DMS 273 (cell line): Measurements from ENCODE around the gene FGD4.

Experiments
- DNase-seq: peaks from one replicate; lab custom pipeline; 2025; ENCODE audit not compliant: unreplicated experiment; lab: John Stamatoyannopoulos, UW

The FGD4 gene

DNA sequence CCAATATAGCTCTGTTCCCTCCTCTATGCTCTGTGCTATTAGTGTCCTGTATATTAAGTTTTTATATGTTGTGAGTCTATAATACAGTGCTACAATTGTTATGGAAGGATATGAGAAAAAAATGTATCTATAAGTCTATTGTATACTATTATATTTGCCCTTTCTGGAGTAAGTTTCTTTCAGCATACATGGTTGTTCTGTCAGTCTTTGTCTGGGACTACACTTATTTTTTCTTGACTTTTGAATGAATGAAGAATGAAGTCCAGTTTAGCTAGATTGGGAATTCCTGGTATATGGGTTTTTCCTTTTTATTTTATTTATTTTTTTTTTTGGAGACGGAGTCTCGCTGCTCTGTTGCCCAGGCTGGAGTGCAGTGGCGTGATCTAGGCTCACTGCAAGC is 203.7 kb downstream of the FGD4 start:
- DNase-seq, result no peak

DNA sequence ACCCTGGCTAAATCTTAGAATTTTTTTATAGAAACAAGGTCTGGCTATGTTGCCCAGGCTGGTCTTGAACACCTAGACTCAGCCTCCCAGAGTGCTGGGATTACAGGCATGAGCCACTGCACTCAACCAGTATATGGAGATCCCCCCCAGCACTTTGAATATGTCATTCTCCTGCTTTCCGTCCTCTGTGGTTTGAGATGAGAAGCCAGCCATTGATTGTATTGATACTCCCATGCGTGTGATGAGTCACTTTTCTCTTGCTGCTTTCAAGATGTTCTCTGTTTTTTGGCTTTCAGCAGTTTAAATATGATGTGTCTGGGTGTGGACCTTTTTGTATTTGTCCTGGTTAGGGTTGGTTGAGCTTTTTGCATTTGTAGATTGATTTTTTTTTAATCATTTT is 204.5 kb downstream of the FGD4 start:
- no peak for DNase-seq

DNA sequence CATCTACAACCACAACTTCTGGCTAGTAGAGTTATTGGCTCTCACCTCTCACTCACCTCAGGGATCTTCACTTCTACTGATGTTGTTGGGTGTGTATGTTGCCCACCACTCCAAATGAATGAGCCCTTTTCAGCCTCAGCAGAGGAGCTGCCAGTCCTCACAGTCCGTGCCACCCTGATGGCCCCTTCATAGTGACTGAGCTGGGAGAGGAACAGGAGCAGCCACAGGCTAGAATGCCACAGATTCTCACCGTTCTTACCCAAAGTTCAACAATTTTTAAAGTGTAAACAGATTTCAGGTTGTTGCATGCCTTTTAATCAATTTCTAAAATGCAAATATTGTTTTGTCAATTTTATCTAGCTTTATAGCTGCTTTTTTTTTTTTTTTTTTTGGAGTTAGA is 205.2 kb downstream of the FGD4 start:
- DNase-seq, result no peak

DNA sequence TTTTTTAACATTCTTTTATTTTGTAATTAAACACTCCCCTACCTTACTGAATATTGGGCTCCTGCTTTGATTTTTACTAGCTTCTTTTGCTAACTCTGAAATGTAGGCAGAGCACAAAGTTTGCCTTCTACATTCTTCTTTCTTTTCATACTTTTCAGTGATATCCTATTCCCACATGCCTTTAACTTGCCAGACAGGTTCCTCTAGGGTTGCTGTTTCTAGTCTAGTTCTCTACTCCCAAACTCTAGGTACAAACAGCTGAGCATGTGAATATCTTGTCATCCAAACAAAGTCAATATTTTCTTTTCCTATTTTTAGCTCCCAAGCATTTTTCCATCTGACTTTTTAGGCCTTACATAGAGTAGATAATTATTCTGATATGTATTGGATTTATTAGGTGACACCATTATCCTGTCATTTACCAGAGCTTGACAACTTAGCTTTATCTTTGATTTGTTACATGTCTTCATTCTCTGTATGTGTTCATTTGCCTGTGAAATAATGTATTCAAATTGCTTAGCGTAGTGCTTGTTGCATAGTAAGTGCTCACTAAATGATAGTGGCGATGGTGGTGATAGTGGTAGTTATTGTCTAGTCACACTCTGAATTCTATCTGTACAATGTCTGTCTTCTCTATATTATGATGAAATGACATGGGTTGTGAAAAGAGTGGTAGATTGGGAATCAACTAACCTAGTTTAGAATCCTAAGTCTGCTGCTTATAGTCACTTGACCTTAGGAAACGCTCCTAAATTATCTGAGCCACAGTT is 206.2 kb downstream of the FGD4 start:
- DNase-seq, result no peak

DNA sequence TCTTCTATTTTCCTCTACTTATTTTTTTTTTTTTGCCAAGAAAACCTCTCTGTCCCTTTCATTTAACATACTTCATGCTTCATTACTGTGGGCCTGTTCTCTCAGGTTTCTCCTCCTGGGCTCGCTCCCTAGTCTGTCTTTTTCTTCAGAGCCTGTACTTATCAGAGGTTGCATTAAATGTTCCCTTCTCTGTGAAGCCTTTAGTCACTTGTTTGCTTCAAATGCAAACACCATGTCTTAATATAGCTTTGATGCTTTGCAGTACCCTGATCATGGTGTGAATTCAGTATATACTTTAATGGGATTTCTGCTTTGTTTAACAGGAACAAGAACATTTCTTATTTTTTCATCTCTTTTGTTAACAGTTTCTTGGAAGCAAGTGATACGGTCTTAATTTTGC is 207.1 kb downstream of the FGD4 start:
- no peak for DNase-seq

DNA sequence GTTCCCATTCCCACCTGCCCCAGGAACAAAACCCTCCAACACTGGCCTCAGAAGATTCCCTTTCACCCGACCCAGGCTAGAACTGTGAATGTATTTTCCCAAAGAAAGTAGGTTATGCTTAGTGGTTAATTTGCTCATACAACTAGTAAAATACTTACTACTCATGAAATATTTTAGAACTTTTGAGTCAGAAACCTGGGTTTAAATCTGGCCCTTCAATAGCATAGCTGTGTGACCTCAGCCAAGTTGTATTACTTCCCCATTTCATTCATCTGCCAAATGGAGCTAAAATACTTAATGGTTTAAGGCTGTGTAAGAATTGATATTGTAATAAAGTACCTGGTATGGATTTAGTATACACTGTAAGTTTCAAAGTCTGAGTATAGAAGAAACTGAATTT is 210.6 kb downstream of the FGD4 start:
- no peak for DNase-seq

DNA sequence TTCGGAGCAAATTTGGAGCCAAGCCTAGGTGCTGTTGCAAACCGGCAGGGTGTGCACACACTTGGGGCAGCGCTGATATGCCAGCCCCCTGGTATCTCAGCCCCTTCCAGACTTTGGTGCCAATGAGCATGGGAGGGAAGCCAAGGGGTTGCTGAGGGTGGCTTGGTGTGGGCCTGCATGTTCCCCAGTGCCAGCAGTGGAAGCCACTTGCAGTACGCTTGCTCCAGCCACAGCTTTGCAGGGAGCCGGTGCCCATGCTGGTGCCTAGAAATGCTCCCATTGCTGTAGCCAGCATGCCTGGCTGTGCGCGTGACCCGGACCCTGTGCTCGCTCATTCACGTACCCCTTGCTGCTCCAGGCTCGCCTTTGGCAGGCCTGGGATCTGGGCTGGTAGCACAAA is 212.6 kb downstream of the FGD4 start:
- DNase-seq, result no peak

DNA sequence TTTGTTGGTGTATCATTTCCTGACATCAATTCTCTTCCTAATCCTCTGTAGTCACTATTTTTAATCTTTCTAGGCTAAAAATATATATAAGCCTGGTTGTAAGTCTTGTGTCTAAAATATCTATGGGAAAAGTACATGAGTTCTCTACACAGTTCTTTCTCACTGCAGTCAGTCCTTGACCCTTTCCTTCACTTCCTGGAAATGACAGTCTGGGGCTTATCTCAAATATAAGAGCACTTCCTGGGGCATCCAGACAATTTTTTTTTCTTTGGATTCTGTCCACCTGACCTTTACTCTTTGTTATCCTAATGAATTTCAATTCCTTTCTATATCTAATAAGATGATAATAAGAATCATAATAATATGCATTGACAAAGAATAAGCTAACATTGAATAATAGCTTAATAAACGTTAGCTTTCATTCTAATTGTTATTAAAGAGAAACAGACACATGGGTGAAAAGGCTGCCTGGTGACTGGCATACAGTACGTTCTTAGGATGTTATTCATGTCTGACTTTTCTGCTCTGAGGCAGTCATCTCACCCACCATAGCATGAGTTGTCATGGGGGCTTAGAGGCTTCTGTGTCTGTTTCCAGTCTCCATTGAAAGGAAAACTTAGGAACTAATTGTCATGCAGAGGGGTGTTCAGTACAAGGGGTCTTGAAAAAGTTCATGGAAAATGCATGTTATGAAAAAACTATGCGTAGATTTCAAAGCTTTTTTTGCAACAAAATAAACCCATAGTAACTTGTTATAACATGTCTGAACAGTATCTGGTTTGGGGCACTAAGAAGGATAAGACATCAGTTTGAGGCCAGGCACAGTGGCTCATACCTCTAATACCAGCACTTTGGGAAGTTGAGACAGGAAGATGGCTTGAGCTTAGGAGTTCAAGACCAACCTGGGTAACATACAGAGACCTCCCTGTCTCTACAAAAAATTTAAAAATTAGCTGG is 213.6 kb downstream of the FGD4 start:
- no peak for DNase-seq

DNA sequence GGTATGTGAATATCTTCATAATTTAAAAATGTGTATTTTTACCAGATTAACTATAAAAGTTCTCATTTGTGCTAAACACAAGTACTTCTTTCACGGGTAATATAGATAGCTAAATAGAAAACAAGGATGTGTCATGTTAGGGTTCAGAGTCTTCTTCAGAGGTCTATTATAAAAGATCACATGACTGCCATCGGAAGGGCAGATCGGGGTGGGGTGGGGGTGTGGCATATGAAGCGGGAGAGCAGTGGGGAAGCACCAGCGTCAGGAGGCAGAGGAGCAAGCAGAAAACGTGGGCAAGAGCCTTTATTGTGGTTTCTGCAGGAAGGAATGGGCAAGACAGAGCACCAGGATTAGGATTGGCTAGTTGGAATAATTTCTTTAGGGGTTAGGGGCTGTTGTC is 216.1 kb downstream of the FGD4 start:
- no peak for DNase-seq

DNA sequence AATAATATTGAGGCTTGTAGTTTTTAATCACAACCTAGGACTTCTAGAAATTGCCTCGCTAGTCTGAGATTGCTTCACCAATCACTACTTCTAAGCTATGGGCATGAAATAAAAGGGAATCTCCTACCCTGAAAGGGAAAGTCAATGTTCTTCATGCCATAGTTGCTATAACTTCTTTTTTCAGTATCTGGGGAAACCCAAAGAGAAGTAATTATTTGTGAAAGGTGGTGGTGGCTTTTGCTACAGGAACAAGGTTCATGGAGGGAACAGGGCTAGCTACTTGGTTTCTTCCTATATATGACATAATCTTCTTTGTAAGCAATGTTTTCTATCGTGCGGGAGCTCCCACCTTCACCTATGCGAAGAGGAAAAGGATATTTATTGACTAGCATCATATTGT is 218.2 kb downstream of the FGD4 start:
- DNase-seq, result no peak

DNA sequence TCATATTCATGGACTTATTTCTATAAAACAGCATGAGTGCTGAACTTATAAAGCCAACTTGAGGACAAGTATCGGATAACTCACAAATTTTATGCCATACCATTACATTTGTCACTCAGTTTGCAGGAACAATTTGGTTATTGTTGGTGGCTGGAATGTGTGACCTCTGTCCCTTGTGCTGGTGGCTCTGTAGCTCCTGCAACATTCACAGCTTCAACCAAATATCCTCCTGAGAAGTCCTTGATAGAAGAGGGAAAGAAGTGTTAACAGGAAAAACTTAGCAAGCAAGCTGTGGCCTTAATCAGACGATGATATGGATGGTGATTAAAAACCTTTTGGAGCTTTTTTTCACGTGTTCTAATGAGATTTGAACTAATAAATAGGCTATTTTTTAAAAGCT is 218.8 kb downstream of the FGD4 start:
- no peak for DNase-seq

DNA sequence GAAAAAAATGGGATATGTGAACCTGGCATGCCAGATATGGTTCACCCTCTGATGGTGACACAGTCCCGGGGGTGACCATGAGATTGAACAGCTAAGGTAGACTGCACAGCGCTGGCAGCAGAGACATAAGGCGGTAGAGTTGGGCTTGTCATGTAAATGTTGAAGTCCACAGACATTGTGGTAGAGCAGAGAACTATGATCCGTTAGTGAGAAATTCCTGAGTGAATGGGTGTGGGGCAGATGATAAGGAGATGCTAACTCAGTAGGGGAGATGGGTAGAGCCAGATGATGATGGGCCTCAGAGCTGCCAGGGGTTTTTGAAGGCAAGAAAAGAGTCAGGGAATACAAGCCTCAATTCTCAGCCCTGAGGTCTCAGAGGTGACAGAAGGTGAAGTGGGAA is 228.6 kb downstream of the FGD4 start:
- DNase-seq, result no peak

DNA sequence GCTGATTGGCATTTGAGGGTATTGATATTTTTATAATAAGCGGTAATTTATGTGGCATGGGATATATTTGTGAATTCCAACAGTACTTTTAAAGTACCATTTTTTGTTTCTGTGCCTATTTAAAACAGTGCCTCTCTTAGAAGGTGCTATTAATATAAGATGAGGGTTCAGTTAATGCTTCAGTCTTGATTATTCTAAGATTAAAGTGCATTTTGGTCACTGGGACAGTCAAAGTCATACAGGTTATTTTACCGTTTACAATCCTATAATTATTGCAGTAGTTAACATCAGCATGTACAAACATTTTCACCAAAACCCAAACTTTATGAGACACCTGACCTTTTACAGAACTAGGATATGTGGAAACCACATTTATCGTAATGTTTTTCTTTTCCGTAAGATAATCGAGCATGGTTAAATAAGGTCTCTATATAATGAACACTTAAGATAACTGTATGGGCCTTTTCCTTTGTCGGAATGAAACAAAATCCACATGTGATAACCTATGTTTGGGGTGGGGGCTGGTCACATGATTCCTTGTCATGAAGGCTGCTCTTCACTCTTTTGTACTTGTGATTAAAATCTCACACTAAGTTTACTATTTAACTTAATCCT is 242.0 kb downstream of the FGD4 start:
- no peak for DNase-seq

DNA sequence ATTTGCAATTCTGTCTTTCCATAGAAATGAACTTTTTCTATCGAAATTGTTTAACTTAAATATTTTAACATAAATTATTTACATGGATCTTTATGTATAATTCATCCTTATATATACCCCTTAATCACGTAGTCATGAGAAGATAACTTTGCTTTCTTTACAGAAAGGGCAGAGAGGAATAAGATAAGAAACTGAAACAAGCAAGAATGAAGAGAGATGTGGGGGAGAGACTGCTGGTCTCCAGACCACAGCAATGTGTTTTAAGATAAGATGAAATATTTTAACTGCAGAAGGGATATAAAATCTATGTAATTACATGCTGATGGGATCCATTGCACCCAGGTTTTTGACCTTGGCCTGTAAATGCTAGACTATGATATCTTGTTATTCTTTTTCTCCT is 245.1 kb downstream of the FGD4 start:
- no peak for DNase-seq

DNA sequence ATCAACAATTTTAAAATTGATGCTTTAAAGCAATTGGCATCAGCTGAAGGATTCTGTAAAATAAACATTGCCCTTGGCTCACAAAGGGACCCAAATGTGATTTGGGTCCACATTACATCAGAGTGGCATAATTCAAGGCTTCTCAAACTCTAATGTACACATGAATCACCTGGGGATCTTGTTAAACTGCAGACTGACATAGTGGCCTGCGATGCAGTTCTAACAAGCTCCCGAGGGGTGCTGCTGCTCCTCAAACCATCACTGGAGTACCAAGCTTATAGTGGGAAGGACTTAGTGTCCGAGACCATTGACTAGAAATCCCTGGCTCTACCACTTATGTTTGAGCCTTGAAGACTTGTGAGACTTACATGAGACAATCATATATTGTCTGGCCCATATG is 247.9 kb downstream of the FGD4 start:
- DNase-seq, result no peak

DNA sequence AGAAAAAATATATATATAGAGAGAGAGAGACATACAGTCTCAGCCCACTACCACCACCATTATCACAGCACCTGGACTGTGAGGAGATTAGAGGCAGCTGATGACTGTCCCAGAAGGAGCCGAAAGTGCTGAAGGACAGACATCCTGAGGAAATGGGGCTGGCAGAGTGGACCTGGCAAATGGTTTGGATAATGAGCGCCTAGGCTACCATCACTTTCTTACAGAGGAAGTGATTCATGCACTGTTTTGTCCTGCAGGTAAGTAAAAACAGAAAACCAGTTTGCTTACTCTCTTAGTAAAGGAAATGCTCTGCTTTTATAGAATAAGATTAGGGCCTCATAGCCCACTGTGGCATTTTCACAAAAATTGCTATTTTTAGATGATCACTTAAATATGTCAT is 251.2 kb downstream of the FGD4 start:
- no peak for DNase-seq

DNA sequence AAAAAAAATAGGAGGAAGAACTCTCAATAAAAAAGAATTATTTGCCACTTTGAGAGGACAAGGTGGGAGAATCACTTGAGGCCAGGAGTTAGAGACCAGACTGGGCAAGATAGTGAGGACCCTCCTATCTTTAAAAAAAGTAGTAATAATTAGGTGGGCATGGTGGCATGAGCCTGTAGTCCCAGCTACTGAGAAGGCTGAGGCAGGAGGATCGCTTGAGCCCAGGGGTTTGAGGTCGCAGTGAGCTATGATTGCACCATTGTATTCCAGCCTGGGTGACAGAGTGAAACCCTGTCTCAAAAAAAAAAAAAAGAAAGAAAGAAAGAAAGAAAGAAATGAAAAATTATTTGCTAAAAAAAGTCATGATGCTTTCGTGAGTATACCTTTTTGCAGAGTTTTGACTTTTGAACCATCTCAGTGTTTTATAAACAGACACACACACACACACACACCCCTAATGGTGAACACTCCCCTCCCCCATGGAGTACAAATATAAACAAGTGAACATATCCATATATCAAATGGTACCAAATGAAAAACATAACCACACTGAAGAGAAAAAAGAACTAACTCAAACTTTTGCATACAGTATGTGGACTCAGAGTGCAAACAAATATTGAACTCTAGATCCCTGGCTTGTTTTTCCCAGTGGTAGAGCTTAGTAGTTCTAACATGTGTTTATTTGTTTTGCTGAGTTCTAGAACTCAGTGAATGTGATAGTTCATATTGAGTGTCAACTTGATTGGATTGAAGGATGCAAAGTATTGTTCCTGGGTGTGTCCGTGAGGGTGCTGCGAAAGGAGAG is 252.0 kb downstream of the FGD4 start:
- no peak for DNase-seq

DNA sequence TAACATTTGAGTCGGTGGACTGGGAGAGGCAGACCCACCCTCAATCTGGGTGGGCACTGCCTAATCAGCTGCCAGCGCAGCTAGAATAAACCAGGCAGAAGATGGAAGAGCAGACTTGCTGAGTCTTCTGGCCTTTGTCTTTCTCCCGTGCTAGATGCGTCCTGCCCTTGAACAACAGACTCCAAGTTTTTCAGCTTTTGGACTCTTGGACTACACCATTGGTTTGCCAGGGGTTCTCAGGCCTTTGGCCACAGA is 252.5 kb downstream of the FGD4 start:
- DNase-seq, result no peak

DNA sequence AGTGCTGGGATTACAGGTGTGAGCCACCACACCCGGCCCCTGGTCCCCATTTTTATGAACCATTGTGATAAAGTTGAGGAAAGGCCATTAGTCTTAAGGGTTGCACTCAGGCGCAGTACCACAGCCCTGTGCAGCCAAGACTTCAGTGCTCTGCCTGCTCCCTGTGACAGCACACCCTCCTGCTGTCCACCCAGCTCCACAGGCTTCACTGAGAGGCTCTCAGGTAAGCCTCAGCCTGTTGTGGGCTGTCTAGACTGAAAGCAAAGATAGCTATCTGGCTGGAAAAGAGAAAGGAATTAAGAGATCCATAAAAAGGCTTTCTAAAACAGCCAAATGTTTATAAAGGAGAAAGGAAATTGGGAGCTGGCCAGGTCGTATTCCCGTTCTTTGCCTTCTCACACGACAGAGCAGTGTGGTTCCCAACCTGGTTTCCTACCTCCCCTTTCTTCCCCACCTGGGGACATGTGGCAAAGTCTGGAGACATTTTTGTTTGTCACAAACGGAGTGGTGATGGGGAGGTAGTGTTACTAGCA is 260.6 kb downstream of the FGD4 start:
- DNase-seq, result no peak

DNA sequence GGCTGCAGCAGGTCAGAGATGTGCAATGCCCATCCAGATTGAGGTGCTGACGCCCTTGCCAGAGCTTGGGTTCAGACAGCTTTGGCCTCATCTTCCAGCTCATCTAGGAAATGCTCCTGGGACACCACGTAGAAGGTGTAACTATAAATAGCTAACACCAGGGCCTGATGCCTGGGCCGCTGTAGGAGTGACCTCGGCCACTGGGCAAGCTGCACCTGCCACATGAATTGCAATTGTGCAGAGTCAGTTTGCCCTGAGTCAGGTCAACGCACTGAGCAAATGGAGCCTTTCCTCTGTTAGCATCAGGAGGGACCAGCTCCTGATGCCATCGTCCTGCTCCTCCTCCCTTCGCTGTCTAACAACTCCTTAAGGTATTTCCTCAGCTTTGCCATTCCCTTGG is 262.3 kb downstream of the FGD4 start:
- DNase-seq, result no peak

DNA sequence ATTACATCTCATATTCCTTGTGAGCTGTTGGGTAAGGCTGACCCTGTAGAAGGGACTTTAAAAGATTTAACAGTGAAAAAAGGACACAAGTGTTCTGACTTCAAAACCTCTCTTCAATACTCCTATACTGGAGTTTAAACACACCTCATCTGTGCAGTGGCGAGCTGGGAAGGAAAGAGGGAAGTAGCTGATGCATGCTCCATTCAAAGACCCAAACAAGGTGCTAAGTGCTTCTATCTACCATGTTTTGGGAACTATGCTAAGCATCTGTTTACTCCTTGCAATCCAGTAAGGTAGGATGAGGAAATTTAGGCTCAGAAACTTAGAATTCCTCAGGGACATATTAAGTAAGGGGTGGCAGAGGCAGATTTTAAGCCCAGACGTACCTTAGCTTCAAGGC is 263.3 kb downstream of the FGD4 start:
- no peak for DNase-seq
